SK-N-MC (cell line): ENCODE data around the gene ANGPTL8.

ENCODE experiments used
- EZH2 ChIP-seq: fragments of 200-600 bp; sonication (generic); IDR thresholded peaks from one replicate; pipeline ENCODE4 v1.6.1; 2017; ENCODE audit warnings: antibody characterized with exemption
- FOXP2 ChIP-seq: optimal IDR thresholded peaks from 2 replicates; pipeline ENCODE3; 2011; ENCODE audit warnings: mild to moderate bottlenecking, moderate library complexity; ENCODE audit not compliant: insufficient read depth; ENCODE audit errors: extremely low read length, control extremely low read depth
- POLR2AphosphoS5 ChIP-seq: IDR thresholded peaks from 2 replicates; pipeline ENCODE4 v1.6.1; 2012; ENCODE audit warnings: mild to moderate bottlenecking, low read depth, low read length, borderline replicate concordance

DNA sequence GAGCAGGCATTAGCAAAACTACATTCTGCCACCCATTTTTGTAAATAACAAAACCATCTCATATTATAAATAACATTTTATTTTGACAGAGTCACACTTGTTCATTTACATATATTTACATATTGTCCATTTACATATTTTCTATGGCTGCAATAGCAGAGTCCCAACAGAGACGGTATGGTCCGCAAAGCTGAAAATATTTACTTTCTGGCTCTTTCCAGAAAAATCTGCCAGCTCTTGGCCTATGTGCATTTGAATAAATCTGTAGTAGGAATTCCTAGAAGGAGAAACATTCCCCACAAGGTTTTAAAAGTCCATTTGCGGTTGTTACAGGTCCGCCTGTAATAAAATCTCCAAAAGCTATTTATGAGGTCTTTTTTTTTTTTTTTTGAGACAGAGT lies 50.8 kb downstream of the ANGPTL8 start:
- TF ChIP-seq EZH2 (no peak), FOXP2 (no peak), POLR2AphosphoS5 (no peak)
